ENCODE results near the gene LARGE2. TPM values are rescaled to one million over a fixed set of nuclear protein-coding genes. Genes with fewer than 3 reads are reported as not detected.
A peak's percentile ranks its signal among the peaks of the same experiment; 100 is the strongest.

LARGE2 gene
- total and polyA plus RNA-seq, 2 experiments from 2014 or later, result 89.8 to 107 TPM

DNA sequence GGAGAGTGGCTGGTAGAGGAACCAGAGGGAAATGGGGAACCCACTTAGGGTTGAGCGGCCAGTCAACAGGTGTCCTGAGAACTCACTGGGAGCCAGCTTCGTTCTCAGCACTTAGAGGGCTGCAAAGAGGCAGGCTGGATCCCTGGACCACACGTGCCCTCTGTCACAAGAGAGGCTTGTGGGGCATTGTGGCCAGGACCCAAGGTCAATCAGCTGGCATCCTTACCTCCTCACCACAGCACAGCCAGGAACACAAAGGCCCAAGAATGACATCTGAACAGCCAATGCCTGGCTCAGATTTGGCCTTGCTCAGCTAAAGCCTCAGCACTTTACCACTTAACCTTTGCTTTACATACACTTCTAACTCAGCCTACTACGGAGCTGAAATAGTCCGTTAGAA, 29.6 kb upstream of the LARGE2 start:
- H3K4me1 Mint-ChIP-seq, result peaks cover 31% of the 10 kb centered on the region
- peaks cover 25% of the 10 kb centered on the region for H3K4me1 ChIP-seq (ENCODE audit: insufficient read depth)
- DNase-seq (ENCODE audit: low spot score) (no peak), ATAC-seq (no peak)
- no peak overlapping the region for H2AFZ ChIP-seq
- peaks cover 12% of the 10 kb centered on the region for H3K27me3 Mint-ChIP-seq (ENCODE audit: insufficient read depth, low read depth, poor library complexity)
- H3F3A ChIP-seq (replicated peaks; ENCODE audit: low read depth), result 0 out of 2 replicates have a peak, but pooled peaks cover 5% of the 10 kb centered on the region
- no peaks in the 10 kb centered on the region for H3K9me3 Mint-ChIP-seq
- no peak overlapping the region for H3K4me3 ChIP-seq
- H3K4me2 ChIP-seq, result no peak overlapping the region
- H3K79me2 ChIP-seq (replicated peaks; ENCODE audit: insufficient read depth), result peaks cover 9% of the 10 kb centered on the region; the same call in 1 of the 2 replicates
- peaks cover 15% of the 10 kb centered on the region; the same call in 1 of the 2 replicates for H4K20me1 ChIP-seq (replicated peaks; ENCODE audit: insufficient read depth)
- no peaks in the 10 kb centered on the region for H3K9me2 ChIP-seq (ENCODE audit: insufficient read depth)
- no peak for TF ChIP-seq REST (IDR thresholded peaks at IDR 0.05; ENCODE audit: unreplicated experiment)
- no peak for TF ChIP-seq ETS1 (IDR thresholded peaks at IDR 0.05)
- TF ChIP-seq ZNF114 (CRISPR knock-in tag; IDR thresholded peaks at IDR 0.05), result no peak
- no peak for TF ChIP-seq NANOG (IDR thresholded peaks at IDR 0.05; ENCODE audit: borderline replicate concordance)
- no peak for TF ChIP-seq EZH2 (IDR thresholded peaks at IDR 0.05; ENCODE audit: low read depth, unreplicated experiment)
- TF ChIP-seq CREB1 (CRISPR knock-in tag; IDR thresholded peaks at IDR 0.05; ENCODE audit: low read depth), result no peak
- no peak for TF ChIP-seq STAT1 (IDR thresholded peaks at IDR 0.05; ENCODE audit: unreplicated experiment)
- TF ChIP-seq ZNF331 (CRISPR knock-in tag; IDR thresholded peaks at IDR 0.05; ENCODE audit: low read depth), result no peak
- no peak for TF ChIP-seq ZNF462 (CRISPR knock-in tag; IDR thresholded peaks at IDR 0.05)
- TF ChIP-seq EZH2phosphoT487 (IDR thresholded peaks at IDR 0.05; ENCODE audit: unreplicated experiment), result no peak
- TF ChIP-seq POLR2AphosphoS5 (IDR thresholded peaks at IDR 0.05; ENCODE audit: low read depth), result no peak
- no peak for TF ChIP-seq JUNB (IDR thresholded peaks at IDR 0.05; ENCODE audit: unreplicated experiment)
- TF ChIP-seq, protein P1, sequence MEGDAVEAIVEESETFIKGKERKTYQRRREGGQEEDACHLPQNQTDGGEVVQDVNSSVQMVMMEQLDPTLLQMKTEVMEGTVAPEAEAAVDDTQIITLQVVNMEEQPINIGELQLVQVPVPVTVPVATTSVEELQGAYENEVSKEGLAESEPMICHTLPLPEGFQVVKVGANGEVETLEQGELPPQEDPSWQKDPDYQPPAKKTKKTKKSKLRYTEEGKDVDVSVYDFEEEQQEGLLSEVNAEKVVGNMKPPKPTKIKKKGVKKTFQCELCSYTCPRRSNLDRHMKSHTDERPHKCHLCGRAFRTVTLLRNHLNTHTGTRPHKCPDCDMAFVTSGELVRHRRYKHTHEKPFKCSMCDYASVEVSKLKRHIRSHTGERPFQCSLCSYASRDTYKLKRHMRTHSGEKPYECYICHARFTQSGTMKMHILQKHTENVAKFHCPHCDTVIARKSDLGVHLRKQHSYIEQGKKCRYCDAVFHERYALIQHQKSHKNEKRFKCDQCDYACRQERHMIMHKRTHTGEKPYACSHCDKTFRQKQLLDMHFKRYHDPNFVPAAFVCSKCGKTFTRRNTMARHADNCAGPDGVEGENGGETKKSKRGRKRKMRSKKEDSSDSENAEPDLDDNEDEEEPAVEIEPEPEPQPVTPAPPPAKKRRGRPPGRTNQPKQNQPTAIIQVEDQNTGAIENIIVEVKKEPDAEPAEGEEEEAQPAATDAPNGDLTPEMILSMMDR (conservative IDR thresholded peaks at IDR 0.05; ENCODE audit: low read depth in 2 of 2), result no peak
- H3K4me3 Mint-ChIP-seq, result no peak overlapping the region; the same call in 2 of the 3 replicates
- H3K27ac ChIP-seq (ENCODE audit: low read depth), result peak overlapping the region; percentile 84
- no peaks in the 10 kb centered on the region for H3K27me3 ChIP-seq (ENCODE audit: insufficient read depth)
- H3K36me3 ChIP-seq (ENCODE audit: insufficient read depth), result no peaks in the 10 kb centered on the region
- H3K36me3 Mint-ChIP-seq (ENCODE audit: low read depth), result no peaks in the 10 kb centered on the region; the same call in 2 of the 3 replicates
- no peak overlapping the region; the same call in 1 of the 2 replicates for H3K27ac Mint-ChIP-seq
